ENCODE data around the gene HLA-DMA. TPM values are rescaled to one million over a fixed set of nuclear protein-coding genes. Genes with fewer than 3 reads are reported as not detected.

Gene HLA-DMA
- total and polyA plus RNA-seq, 2 of the 13 experiments (the other 11 are each of a cell fraction or from before 2014, with no cell fraction given): 0.70 to 0.71 TPM

DNA sequence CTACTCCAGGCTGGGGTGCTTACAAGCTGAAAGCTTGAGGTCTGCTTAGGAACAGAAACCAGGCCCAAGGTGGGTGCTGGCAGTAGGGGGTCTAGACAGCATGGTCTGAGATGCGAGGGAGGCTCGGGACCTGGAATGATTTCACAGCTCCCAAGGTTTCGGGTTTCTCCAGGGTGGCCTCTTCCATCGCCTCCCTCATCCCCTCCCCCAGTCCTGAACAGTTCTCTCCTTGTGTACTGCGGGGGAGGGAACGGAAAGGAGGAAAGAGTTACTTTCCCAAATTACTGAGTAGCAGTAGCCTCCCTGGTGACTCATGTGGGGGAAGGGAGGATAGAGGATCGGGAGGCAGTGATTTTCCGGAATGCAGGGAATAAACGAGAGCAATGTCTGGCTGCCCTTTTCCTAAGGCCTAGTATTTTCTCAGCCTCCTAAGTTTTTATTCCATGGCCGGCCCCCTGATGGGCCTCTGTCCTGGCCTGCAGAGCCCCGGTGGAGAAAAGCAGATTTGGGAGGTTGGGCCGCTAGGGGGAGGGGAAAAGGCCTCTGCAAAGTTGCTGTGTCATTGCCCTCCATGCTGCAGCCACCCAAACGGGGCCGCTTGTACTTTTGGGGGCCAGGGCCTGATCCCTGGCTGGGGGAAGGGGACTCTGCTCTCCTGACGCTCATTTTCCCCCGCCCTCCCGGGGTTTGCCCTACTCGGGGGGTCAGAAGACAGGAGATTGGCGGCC is 17.0 kb upstream of the HLA-DMA start (continued):
- TF ChIP-seq, protein P1, sequence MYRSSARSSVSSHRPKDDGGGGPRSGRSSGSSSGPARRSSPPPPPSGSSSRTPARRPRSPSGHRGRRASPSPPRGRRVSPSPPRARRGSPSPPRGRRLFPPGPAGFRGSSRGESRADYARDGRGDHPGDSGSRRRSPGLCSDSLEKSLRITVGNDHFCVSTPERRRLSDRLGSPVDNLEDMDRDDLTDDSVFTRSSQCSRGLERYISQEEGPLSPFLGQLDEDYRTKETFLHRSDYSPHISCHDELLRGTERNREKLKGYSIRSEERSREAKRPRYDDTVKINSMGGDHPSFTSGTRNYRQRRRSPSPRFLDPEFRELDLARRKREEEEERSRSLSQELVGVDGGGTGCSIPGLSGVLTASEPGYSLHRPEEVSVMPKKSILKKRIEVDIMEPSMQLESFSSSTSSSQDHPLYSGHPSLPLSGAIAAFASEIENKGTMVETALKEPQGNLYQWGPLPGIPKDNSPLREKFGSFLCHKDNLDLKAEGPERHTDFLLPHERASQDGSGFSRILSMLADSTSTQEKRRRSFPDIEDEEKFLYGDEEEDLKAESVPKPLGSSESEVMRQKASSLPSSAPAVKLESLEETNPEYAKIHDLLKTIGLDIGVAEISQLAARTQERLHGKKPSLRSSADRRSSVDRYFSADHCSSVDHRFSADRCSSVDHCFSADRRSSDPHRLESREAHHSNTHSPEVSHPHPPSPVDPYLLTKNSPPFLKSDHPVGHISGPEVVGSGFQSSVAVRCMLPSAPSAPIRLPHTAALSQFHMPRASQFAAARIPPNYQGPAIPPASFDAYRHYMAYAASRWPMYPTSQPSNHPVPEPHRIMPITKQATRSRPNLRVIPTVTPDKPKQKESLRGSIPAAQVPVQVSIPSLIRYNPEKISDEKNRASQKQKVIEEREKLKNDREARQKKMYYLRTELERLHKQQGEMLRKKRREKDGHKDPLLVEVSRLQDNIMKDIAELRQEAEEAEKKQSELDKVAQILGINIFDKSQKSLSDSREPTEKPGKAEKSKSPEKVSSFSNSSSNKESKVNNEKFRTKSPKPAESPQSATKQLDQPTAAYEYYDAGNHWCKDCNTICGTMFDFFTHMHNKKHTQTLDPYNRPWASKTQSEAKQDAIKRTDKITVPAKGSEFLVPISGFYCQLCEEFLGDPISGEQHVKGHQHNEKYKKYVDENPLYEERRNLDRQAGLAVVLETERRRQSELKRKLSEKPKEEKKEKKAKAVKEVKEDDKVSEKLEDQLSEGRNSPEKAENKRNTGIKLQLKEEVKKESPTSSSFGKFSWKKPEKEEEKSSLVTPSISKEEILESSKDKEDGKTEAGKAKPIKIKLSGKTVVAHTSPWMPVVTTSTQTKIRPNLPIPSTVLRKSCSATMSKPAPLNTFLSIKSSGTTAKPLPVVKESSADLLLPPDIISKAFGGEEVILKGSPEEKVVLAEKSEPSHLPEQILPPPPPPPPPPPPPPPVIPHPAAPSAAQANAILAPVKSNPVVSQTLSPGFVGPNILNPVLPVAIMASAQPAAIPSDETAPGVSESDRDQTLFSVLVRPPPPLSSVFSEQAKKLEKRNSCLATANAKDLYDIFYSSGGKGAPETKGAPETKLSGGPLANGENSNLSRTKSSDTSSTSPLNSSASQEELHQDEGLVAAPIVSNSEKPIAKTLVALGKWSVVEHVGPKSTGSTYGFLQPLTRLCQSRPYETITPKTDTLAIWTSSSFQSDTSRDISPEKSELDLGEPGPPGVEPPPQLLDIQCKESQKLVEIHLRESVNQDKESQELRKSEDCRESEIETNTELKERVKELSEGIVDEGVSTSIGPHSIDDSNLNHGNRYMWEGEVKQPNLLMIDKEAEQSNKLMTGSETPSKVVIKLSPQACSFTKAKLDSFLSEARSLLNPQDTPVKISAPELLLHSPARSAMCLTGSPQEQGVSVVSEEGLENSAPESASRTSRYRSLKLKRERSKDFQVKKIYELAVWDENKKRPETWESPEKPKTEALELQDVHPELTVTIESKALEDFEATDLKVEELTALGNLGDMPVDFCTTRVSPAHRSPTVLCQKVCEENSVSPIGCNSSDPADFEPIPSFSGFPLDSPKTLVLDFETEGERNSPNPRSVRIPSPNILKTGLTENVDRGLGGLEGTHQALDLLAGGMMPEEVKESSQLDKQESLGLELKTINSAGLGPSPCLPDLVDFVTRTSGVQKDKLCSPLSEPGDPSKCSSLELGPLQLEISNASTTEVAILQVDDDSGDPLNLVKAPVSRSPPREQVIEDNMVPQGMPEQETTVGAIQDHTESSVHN (CRISPR knock-in tag; IDR thresholded peaks at IDR 0.05): no peak
- TF ChIP-seq PHF21A (CRISPR knock-in tag; IDR thresholded peaks at IDR 0.05): peak; percentile 63; the same call in 1 of the 2 replicates
- TF ChIP-seq HOXA9 (CRISPR knock-in tag; IDR thresholded peaks at IDR 0.05; ENCODE audit: borderline replicate concordance): no peak
- TF ChIP-seq RFXANK (CRISPR knock-in tag; IDR thresholded peaks at IDR 0.05): no peak
- peak; percentile 28; the same call in 1 of the 2 replicates for TF ChIP-seq ZNF615 (CRISPR knock-in tag; IDR thresholded peaks at IDR 0.05; ENCODE audit: borderline replicate concordance)
- no peak for TF ChIP-seq ZNF670 (CRISPR knock-in tag; IDR thresholded peaks at IDR 0.05; ENCODE audit: borderline replicate concordance)
- peak; percentile 21; the same call in 1 of the 2 replicates for TF ChIP-seq HNF4G (IDR thresholded peaks at IDR 0.05; ENCODE audit: borderline replicate concordance, low read depth, low read length)
- TF ChIP-seq HNF4G (CRISPR knock-in tag; IDR thresholded peaks at IDR 0.05; ENCODE audit: borderline replicate concordance, low read depth): no peak
- TF ChIP-seq, protein P2, sequence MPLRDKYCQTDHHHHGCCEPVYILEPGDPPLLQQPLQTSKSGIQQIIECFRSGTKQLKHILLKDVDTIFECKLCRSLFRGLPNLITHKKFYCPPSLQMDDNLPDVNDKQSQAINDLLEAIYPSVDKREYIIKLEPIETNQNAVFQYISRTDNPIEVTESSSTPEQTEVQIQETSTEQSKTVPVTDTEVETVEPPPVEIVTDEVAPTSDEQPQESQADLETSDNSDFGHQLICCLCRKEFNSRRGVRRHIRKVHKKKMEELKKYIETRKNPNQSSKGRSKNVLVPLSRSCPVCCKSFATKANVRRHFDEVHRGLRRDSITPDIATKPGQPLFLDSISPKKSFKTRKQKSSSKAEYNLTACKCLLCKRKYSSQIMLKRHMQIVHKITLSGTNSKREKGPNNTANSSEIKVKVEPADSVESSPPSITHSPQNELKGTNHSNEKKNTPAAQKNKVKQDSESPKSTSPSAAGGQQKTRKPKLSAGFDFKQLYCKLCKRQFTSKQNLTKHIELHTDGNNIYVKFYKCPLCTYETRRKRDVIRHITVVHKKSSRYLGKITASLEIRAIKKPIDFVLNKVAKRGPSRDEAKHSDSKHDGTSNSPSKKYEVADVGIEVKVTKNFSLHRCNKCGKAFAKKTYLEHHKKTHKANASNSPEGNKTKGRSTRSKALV (CRISPR knock-in tag; IDR thresholded peaks at IDR 0.05): peak; percentile 65; the same call in 1 of the 2 replicates
- peak; percentile 37; the same call in 1 of the 2 replicates for TF ChIP-seq NR2C2 (CRISPR knock-in tag; IDR thresholded peaks at IDR 0.05; ENCODE audit: borderline replicate concordance)
- TF ChIP-seq, protein P3, sequence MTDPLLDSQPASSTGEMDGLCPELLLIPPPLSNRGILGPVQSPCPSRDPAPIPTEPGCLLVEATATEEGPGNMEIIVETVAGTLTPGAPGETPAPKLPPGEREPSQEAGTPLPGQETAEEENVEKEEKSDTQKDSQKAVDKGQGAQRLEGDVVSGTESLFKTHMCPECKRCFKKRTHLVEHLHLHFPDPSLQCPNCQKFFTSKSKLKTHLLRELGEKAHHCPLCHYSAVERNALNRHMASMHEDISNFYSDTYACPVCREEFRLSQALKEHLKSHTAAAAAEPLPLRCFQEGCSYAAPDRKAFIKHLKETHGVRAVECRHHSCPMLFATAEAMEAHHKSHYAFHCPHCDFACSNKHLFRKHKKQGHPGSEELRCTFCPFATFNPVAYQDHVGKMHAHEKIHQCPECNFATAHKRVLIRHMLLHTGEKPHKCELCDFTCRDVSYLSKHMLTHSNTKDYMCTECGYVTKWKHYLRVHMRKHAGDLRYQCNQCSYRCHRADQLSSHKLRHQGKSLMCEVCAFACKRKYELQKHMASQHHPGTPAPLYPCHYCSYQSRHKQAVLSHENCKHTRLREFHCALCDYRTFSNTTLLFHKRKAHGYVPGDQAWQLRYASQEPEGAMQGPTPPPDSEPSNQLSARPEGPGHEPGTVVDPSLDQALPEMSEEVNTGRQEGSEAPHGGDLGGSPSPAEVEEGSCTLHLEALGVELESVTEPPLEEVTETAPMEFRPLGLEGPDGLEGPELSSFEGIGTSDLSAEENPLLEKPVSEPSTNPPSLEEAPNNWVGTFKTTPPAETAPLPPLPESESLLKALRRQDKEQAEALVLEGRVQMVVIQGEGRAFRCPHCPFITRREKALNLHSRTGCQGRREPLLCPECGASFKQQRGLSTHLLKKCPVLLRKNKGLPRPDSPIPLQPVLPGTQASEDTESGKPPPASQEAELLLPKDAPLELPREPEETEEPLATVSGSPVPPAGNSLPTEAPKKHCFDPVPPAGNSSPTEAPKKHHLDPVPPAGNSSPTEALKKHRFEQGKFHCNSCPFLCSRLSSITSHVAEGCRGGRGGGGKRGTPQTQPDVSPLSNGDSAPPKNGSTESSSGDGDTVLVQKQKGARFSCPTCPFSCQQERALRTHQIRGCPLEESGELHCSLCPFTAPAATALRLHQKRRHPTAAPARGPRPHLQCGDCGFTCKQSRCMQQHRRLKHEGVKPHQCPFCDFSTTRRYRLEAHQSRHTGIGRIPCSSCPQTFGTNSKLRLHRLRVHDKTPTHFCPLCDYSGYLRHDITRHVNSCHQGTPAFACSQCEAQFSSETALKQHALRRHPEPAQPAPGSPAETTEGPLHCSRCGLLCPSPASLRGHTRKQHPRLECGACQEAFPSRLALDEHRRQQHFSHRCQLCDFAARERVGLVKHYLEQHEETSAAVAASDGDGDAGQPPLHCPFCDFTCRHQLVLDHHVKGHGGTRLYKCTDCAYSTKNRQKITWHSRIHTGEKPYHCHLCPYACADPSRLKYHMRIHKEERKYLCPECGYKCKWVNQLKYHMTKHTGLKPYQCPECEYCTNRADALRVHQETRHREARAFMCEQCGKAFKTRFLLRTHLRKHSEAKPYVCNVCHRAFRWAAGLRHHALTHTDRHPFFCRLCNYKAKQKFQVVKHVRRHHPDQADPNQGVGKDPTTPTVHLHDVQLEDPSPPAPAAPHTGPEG (CRISPR knock-in tag; IDR thresholded peaks at IDR 0.05): peak; percentile 28; the same call in 1 of the 2 replicates
- TF ChIP-seq SP4 (CRISPR knock-in tag; IDR thresholded peaks at IDR 0.05): peak; percentile 43; the same call in 1 of the 2 replicates
